ENCODE data around the gene MYO3A. TPM values are rescaled to one million over a fixed set of nuclear protein-coding genes. Genes with fewer than 3 reads are reported as not detected.

Gene MYO3A
- total RNA-seq, 2 donors from 2014 or later, result under 0.01 to 0.49 TPM

GRCh38 chr10:26199841-26200240, 265.8 kb downstream of the MYO3A start:
- ATAC-seq (ENCODE audit: insufficient number of reproducible peaks, low FRiP score, low read depth), result no peak
- H3K27ac ChIP-seq, result no peak overlapping the region
- H3K4me3 ChIP-seq, result no peak overlapping the region

GRCh38 chr10:26205223-26205622, 271.2 kb downstream of the MYO3A start:
- DNase-seq (ENCODE audit: low spot score), result no peak
- Histone ChIP-seq H3K36me3 (no peaks in the 10 kb centered on the region), H3K27me3 (replicated peaks; ENCODE audit: insufficient read depth) (no peaks in the 10 kb centered on the region), H3K9me3 (peaks cover 3% of the 10 kb centered on the region), H3K27ac (no peak overlapping the region), H3K4me1 (ENCODE audit: control insufficient read depth in 1 of 2, low read depth in 2 of 2) (no peaks in the 10 kb centered on the region), H3K4me3 (no peak overlapping the region)
- TF ChIP-seq CTCF (IDR thresholded peaks at IDR 0.05), result no peak
- ATAC-seq (ENCODE audit: insufficient number of reproducible peaks, low FRiP score, low read depth), result no peak

More at GRCh38 chr10:26199841-26200240, 265.8 kb downstream of the MYO3A start:
- no peaks in the 10 kb centered on the region for H3K27me3 ChIP-seq (replicated peaks; ENCODE audit: insufficient read depth)
- no peaks in the 10 kb centered on the region for H3K9me3 ChIP-seq
- DNase-seq (ENCODE audit: low spot score), result no peak
- H3K4me1 ChIP-seq (ENCODE audit: control insufficient read depth in 1 of 2, low read depth in 2 of 2), result no peaks in the 10 kb centered on the region
- H3K36me3 ChIP-seq, result no peaks in the 10 kb centered on the region
- no peak for TF ChIP-seq CTCF (IDR thresholded peaks at IDR 0.05)

- Histone ChIP-seq H3K36me3 (no peaks in the 10 kb centered on the region), H3K4me3 (no peak overlapping the region), H3K27me3 (replicated peaks; ENCODE audit: insufficient read depth) (peaks cover 7% of the 10 kb centered on the region), H3K27ac (no peak overlapping the region), H3K9me3 (peaks cover 3% of the 10 kb centered on the region), H3K4me1 (ENCODE audit: control insufficient read depth in 1 of 2, low read depth in 2 of 2) (peaks cover 11 to 22% of the 10 kb centered on the region in 2 donors)
- DNase-seq (ENCODE audit: low spot score), result no peak
- no peak for ATAC-seq (ENCODE audit: insufficient number of reproducible peaks, low FRiP score, low read depth)
- no peak for TF ChIP-seq CTCF (IDR thresholded peaks at IDR 0.05)
Measured at GRCh38 chr10:26211781-26212444, 277.9 kb downstream of the MYO3A start.

- no peak for TF ChIP-seq CTCF (IDR thresholded peaks at IDR 0.05)
- Histone ChIP-seq H3K9me3 (no peaks in the 10 kb centered on the region), H3K4me1 (ENCODE audit: control insufficient read depth in 1 of 2, low read depth in 2 of 2) (peaks cover 14 to 28% of the 10 kb centered on the region in 2 donors), H3K4me3 (no peak overlapping the region), H3K27ac (no peak overlapping the region), H3K36me3 (no peaks in the 10 kb centered on the region), H3K27me3 (replicated peaks; ENCODE audit: insufficient read depth) (peaks cover 7% of the 10 kb centered on the region)
- ATAC-seq (ENCODE audit: insufficient number of reproducible peaks, low FRiP score, low read depth) (no peak), DNase-seq (ENCODE audit: low spot score) (no peak)
Measured at GRCh38 chr10:26212511-26212910, 278.5 kb downstream of the MYO3A start.

GRCh38 chr10:26213157-26213800, 279.2 kb downstream of the MYO3A start:
- peaks cover 7% of the 10 kb centered on the region for H3K27me3 ChIP-seq (replicated peaks; ENCODE audit: insufficient read depth)
- no peak for TF ChIP-seq CTCF (IDR thresholded peaks at IDR 0.05)
- ATAC-seq (ENCODE audit: insufficient number of reproducible peaks, low FRiP score, low read depth), result no peak

More at GRCh38 chr10:26213157-26213800, 279.2 kb downstream of the MYO3A start:
- Histone ChIP-seq H3K9me3 (no peaks in the 10 kb centered on the region), H3K36me3 (no peaks in the 10 kb centered on the region), H3K27ac (no peak overlapping the region), H3K4me3 (no peak overlapping the region), H3K4me1 (ENCODE audit: control insufficient read depth in 1 of 2, low read depth in 2 of 2) (peaks cover 20 to 36% of the 10 kb centered on the region in 2 donors)
- no peak for DNase-seq (ENCODE audit: low spot score)

All from thoracic aorta (tissue), 2 donors.